GM08714 (cell line): Measurements from ENCODE around the gene MYF6.
"Not testable (repeated sequence)": the region's sequence is repeated elsewhere in the genome, so short reads cannot be mapped to it uniquely, and the experiment has no call there.

Experiments used
- H3K4me3 ChIP-seq: fragments of 200-500 bp; sonication (Bioruptor generic); 2 replicates; pipeline ENCODE4 v1.5.1; 2014; ENCODE audit warnings: mild to moderate bottlenecking, low read length, inconsistent platforms
- ZNF274 ChIP-seq: IDR thresholded peaks from 2 replicates; pipeline ENCODE4 v1.6.1; 2012; ENCODE audit warnings: mild to moderate bottlenecking, low read depth, low read length

MYF6 gene

GRCh38 chr12:80707126-80707829 lies at the start of gene MYF6:
Gene MYF6, plus strand, starts transcription at chr12:80707634. Its CDS starts 86 bp downstream, at chr12:80707720.
- peak within 1 kb of the TSS; percentile 29; the same call in 1 of the 2 replicates for H3K4me3 ChIP-seq
- TF ChIP-seq ZNF274 = no peak

DNA sequence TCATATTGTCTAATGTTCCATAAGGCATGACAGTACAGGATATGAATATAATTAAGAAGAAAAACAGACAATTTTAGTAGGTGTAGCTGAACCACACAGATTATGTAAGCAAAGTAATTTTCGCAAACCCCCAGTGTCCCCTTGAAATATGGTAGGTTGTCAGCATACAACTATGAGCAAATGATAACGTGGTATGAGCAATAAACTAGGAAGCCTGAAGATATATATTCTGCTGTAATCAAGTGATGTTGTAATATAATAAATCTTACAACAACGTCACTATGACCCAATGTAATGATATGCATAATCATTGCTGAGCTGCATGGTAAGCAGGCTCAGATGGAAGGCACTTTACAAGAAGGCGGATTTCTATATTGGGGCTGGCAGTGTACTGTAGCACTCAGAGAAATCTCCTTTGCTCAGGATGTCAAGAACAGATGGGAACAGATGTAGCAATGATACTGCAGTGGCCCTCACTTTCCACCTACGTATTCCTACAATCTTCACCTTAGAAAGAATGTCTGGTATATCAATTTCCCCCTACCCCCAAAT lies 47.8 kb upstream of the MYF6 start:
- no peak for TF ChIP-seq ZNF274
- H3K4me3 ChIP-seq = no peak overlapping the region

GRCh38 chr12:80662586-80662985 lies 44.8 kb upstream of the MYF6 start:
- no peak for TF ChIP-seq ZNF274
- no peak overlapping the region for H3K4me3 ChIP-seq

DNA sequence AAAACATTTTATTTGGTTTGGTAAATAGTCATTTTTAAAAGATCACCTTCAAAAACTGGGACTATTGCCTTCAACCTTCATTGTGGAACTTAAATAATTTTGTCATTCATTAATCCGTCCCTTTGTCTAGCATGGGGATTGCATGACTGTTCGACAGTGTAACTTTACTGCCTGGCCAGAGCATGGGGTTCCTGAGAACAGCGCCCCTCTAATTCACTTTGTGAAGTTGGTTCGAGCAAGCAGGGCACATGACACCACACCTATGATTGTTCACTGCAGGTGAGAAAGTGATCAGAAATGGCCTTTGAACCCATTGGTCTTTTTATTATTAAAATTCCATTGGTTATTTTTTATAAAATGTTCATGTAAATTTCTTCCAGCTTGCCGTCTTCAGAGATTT lies 37.2 kb upstream of the MYF6 start:
- no peak overlapping the region for H3K4me3 ChIP-seq
- no peak for TF ChIP-seq ZNF274

- H3K4me3 ChIP-seq = not testable (repeated sequence)
These were observed 31.3 kb upstream of the MYF6 start for GRCh38 chr12:80676042-80676636.

DNA sequence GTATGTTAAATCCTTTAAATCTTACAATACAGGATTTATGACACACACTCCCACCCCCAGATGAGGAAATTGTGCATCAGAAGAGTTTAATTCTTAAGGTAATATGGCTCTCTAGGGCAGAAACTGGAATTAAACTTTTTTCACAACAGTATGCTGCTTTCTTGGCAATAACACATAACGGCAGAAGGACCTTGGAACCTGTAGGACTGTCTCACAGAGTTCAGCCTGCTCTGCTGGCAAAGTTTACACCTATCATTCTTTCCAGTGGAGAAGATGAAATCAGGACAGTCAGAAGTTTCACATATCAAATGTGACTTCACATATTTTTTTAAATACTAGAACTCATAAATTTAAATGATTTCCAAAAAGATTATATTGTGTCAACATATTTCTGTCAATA lies 30.6 kb upstream of the MYF6 start:
- H3K4me3 ChIP-seq = no peak overlapping the region
- no peak for TF ChIP-seq ZNF274

GRCh38 chr12:80677994-80678393 lies 29.4 kb upstream of the MYF6 start:
- no peak for TF ChIP-seq ZNF274
- no peak overlapping the region for H3K4me3 ChIP-seq

GRCh38 chr12:80679346-80680131 lies 27.9 kb upstream of the MYF6 start:
- H3K4me3 ChIP-seq = no peak overlapping the region
- no peak for TF ChIP-seq ZNF274

DNA sequence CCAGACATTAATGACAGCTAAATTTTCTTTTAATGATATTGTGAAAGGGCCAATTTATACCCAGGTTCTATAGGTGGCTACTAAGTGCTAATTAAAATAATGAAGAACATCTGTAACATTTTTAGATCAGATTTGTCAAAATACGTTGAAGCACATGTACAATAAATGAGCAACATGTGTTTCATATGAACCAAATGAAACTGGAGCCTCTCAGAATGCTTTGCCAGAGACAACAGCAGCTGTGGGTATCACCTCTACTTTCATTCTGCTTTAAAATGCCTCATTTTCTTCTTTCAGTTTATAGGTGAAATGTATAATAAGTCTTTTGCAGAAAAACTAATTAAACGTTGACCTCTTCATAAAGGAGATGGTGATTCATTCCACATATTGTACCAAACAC lies 26.1 kb upstream of the MYF6 start:
- TF ChIP-seq ZNF274 = no peak
- no peak overlapping the region for H3K4me3 ChIP-seq

DNA sequence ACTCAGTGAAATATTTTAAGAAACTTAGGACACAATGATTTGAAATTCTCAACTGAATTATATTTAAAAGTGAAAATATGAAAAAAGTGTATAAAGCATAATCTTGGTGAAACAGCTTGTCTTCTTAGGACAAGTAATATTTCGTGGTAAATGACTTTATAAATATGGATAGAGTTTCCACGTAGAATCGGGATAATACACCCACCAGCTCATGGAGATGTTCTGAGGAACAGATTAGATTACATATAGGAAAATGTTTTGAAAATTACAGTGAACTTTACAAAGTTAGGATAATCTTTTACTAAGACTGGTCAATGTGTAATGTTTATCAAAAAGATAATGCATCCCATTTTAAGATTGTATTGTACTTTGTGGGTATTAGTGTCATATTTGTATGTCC lies 25.6 kb upstream of the MYF6 start:
- no peak for TF ChIP-seq ZNF274
- H3K4me3 ChIP-seq = no peak overlapping the region

GRCh38 chr12:80684077-80684495 lies 23.3 kb upstream of the MYF6 start:
- no peak overlapping the region for H3K4me3 ChIP-seq
- no peak for TF ChIP-seq ZNF274

DNA sequence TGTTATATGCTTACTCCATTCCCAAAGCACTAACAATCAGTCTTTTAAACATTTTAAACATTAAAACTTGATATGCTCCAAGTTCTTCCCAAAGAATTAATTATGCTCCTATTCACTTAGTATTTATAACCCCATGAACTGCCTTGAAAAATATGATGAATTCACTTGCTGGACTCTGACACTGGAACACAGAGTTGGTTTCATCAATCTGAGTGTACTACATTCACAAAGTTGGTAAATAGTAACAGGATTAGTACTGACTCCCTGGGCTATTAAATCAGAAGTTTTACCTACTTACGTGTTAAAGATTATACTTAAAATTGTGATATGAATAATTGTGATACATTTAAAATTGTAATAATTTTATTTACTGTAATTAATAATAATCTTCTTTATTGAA lies 17.3 kb upstream of the MYF6 start:
- no peak for TF ChIP-seq ZNF274
- H3K4me3 ChIP-seq = no peak overlapping the region

GRCh38 chr12:80690513-80690912 lies 16.9 kb upstream of the MYF6 start:
- no peak overlapping the region for H3K4me3 ChIP-seq
- TF ChIP-seq ZNF274 = no peak

DNA sequence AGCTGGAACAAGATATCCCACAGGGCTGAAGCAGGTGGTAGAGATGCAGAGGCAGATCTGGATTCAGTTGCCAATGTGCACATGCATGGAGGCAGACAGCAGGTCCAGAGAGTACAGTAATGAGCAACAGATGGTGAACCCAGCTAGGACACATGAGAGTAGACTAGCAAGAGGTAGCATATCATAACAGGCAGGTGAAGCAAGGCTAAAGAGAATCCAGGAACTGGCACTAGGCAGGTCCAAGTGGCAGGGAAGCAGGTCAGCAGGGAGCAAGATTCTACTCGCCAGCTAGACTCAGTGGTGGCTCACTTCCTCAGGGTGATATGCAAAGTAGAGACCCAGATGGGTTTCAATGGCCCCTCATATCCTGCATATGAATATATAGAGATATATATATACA lies 15.3 kb upstream of the MYF6 start:
- H3K4me3 ChIP-seq = no peak overlapping the region
- no peak for TF ChIP-seq ZNF274
